BLaER1 (cell line): Measurements from ENCODE around the gene GALNT18.

Source experiments
- H3K27ac ChIP-seq: shearing (Covaris generic); formaldehyde crosslinking; 2 replicates; pipeline ENCODE4 v1.8.1; 2022
- H3K27me3 ChIP-seq: shearing (Covaris generic); formaldehyde crosslinking; 2 replicates; pipeline ENCODE4 v1.8.1; 2022
- H3K36me3 ChIP-seq: shearing (Covaris generic); formaldehyde crosslinking; 2 replicates; pipeline ENCODE4 v1.8.1; 2022
- H3K4me1 ChIP-seq: shearing (Covaris generic); formaldehyde crosslinking; 2 replicates; pipeline ENCODE4 v1.8.1; 2022
- H3K4me2 ChIP-seq: shearing (Covaris generic); formaldehyde crosslinking; 2 replicates; pipeline ENCODE4 v1.8.1; 2022
- H3K4me3 ChIP-seq: shearing (Covaris generic); formaldehyde crosslinking; 2 replicates; pipeline ENCODE4 v1.8.1; 2022
- H3K9ac ChIP-seq: shearing (Covaris generic); formaldehyde crosslinking; 2 replicates; pipeline ENCODE4 v1.8.1; 2022
- H3K9me3 ChIP-seq: shearing (Covaris generic); formaldehyde crosslinking; 2 replicates; pipeline ENCODE4 v1.8.1; 2022
- H4K20me1 ChIP-seq: shearing (Covaris generic); formaldehyde crosslinking; 2 replicates; pipeline ENCODE4 v1.8.1; 2022
- Cebpa-rat ChIP-seq: shearing (Covaris generic); IDR thresholded peaks from 2 replicates; pipeline ENCODE4 v1.8.1; 2022

GALNT18 gene

DNA sequence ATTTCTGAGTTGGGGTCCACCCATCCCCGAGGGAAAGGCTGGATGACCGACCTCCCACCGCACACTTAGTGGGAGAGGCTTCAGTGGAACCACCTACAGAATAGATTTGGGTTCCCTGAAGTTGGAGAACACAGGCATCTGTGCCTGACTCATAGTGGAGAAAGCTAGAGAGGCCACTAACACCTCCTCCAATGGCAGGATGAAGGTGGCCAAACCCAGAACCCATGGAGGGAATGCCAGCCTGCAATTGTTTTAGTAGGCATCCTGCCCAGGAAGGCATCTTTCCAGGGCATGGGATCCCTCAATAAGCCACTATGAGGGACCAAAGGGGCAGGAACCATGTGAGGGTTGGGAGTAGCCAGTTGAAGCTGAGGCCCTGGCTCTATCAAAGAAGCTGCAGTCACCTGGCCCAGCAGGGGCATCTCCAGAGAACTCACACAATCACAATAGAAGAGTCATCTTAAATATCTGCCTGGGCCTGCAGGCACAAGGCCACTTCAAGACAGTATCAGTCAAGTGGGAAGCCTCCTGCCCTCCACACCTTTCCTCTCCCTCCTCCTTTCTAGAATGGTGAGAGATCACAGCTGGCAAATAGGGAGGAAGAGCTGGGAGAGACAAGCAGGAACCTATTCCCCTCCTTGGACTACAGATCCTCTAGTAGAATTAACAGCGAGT, 144.7 kb downstream of the GALNT18 start:
- TF ChIP-seq Cebpa-rat: no peak

DNA sequence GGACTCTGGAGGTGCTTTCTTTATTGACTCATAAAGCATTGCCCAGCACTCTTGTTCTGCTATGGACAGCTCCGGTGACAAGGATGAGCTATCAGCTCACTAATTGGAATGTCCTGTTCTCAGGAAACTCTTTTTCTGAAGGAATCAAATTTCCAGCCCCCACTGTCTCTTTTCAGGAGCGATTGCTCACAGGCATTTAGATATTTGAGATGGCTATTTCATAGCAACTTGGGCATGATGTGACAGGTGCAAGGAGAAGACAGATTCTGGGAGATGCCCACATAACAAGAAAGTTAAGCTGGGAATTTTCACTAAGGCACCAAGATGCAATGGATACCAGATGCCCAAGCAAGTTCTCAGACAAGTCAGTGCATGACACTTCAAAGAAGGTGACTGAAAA, 145.3 kb downstream of the GALNT18 start:
- Histone ChIP-seq H4K20me1 (no peaks in the 10 kb centered on the region), H3K36me3 (no peaks in the 10 kb centered on the region), H3K27ac (no peak overlapping the region), H3K9me3 (no peaks in the 10 kb centered on the region), H3K27me3 (no peaks in the 10 kb centered on the region), H3K4me2 (no peak overlapping the region), H3K9ac (no peak overlapping the region), H3K4me3 (no peak overlapping the region), H3K4me1 (peaks cover 14% of the 10 kb centered on the region)
- TF ChIP-seq Cebpa-rat: no peak

More for the DNA sequence above, 144.7 kb downstream of the GALNT18 start:
- H3K9me3 ChIP-seq: no peaks in the 10 kb centered on the region
- no peaks in the 10 kb centered on the region for H4K20me1 ChIP-seq
- no peaks in the 10 kb centered on the region for H3K27me3 ChIP-seq
- H3K4me3 ChIP-seq: no peak overlapping the region
- no peak overlapping the region for H3K27ac ChIP-seq
- peaks cover 14% of the 10 kb centered on the region for H3K4me1 ChIP-seq
- no peak overlapping the region for H3K9ac ChIP-seq
- H3K36me3 ChIP-seq: no peaks in the 10 kb centered on the region
- peak overlapping the region; percentile 56 for H3K4me2 ChIP-seq

DNA sequence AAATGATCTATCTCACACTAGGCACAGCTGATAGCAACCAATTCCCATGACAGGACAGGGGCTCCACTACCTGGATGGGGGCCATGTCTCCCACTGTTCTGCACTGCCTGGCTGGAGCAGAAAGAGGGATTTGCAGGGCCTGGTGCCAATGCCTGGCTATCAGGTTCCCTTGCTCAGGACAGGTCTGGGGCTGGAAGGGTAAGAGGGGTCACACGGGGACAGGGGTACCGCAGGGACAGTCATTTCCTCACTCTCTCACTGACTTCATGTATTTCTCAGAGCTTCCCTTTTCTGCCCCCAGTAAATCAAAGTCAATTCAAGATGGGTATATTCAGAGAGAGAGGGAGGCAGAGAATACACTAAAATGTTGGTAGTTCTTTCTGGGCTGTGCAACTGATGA, 149.7 kb downstream of the GALNT18 start:
- Histone ChIP-seq H4K20me1 (no peaks in the 10 kb centered on the region), H3K9me3 (no peaks in the 10 kb centered on the region), H3K4me3 (no peak overlapping the region), H3K36me3 (no peaks in the 10 kb centered on the region), H3K27ac (no peak overlapping the region), H3K4me2 (no peak overlapping the region), H3K4me1 (peaks cover 2% of the 10 kb centered on the region), H3K9ac (no peak overlapping the region), H3K27me3 (no peaks in the 10 kb centered on the region)
- no peak for TF ChIP-seq Cebpa-rat

DNA sequence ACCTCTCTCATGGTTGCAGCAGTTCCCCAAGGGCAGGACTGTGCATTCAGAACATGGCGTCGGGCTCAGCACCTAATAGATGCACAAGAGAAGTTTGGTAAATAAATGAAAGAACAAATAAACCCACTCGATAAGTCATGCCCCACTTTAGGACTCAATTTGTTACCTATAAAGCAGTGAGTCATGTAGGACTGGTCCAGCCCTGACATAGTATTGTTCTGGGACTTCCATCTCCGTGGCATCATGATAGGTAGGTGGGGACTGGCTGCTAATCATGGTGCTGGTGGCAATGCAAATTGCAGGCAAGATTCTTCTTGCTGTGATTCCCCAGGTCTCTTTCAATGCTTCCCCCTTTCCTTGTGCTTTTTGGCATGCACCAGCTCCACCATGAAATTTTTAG, 150.6 kb downstream of the GALNT18 start:
- Histone ChIP-seq H3K4me3 (no peak overlapping the region), H3K9me3 (no peaks in the 10 kb centered on the region), H4K20me1 (no peaks in the 10 kb centered on the region), H3K27ac (no peak overlapping the region), H3K4me1 (no peaks in the 10 kb centered on the region), H3K27me3 (no peaks in the 10 kb centered on the region), H3K4me2 (no peak overlapping the region), H3K9ac (no peak overlapping the region), H3K36me3 (no peaks in the 10 kb centered on the region)
- no peak for TF ChIP-seq Cebpa-rat

DNA sequence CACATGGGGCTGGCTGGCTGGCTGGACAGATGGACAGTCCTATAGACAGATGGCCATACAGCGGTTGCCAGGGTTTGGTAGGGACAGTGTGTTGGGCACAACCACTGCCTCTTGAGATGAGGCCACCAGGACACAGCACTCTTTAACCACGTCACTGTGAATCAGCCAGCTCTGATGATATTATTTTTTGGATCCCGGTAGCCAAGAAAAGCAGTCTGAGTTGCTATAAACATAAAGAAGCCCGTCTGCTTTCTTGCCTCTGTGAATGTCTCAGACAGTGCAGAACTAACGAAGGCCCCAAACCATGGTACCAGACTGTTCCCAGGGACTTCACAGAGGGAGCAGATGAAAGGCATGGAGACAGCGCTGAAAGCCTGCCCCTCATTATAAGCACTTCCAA, 152.9 kb downstream of the GALNT18 start:
- no peaks in the 10 kb centered on the region for H3K36me3 ChIP-seq
- no peak overlapping the region for H3K4me3 ChIP-seq
- no peaks in the 10 kb centered on the region for H3K9me3 ChIP-seq
- H4K20me1 ChIP-seq: peaks cover 5% of the 10 kb centered on the region; the same call in 1 of the 2 replicates
- H3K27ac ChIP-seq: no peak overlapping the region
- no peaks in the 10 kb centered on the region; the same call in 1 of the 2 replicates for H3K27me3 ChIP-seq
- no peak overlapping the region for H3K9ac ChIP-seq
- no peak for TF ChIP-seq Cebpa-rat
- peaks cover 5% of the 10 kb centered on the region for H3K4me1 ChIP-seq
- H3K4me2 ChIP-seq: no peak overlapping the region

DNA sequence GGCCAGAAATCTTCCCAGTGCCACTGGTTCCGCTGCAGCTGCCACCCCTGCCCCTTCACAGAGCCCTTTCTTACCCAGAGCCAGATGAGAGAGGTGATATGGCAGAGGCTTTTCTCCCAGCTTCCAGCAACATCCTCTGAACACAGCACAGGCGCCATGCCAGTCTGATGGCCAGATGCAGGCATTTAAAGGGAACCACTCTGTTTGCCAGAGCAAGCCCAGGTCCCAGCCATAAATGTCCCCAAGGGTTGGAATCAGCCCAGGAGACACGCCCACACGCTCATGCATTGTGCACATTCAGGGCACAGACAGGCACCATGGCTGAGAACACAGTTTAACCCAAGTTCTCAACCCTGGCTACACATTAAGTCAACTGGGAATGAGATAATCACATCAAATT, 154.5 kb downstream of the GALNT18 start:
- H3K4me1 ChIP-seq: peaks cover 16% of the 10 kb centered on the region
- H3K9me3 ChIP-seq: no peaks in the 10 kb centered on the region
- no peaks in the 10 kb centered on the region for H3K36me3 ChIP-seq
- H3K4me2 ChIP-seq: no peak overlapping the region
- TF ChIP-seq Cebpa-rat: no peak
- peaks cover 11% of the 10 kb centered on the region; the same call in 1 of the 2 replicates for H4K20me1 ChIP-seq
- H3K9ac ChIP-seq: no peak overlapping the region
- no peaks in the 10 kb centered on the region; the same call in 1 of the 2 replicates for H3K27me3 ChIP-seq
- H3K4me3 ChIP-seq: no peak overlapping the region
- no peak overlapping the region for H3K27ac ChIP-seq

DNA sequence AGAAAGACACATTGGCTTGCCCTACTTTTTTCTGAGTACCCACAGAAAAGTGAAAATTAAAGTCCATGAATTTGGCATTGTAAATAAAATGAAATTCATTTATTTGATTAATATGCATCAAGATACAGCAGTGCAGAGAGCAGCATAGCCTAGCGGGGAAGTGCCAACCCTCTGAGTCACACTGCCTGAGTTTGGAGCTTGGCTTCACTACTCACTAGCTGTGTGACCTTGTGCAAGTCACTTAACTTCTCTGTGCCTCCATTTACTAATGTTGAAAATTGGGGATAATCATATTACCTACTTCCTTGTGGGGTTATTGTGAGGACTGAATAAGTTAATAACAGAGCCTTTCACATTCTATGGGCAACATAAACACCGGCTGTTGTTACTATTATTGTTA, 157.2 kb downstream of the GALNT18 start:
- Histone ChIP-seq H3K36me3 (no peaks in the 10 kb centered on the region), H4K20me1 (peaks cover 11% of the 10 kb centered on the region; the same call in 1 of the 2 replicates), H3K4me1 (peaks cover 16% of the 10 kb centered on the region), H3K9ac (no peak overlapping the region), H3K27me3 (no peaks in the 10 kb centered on the region; the same call in 1 of the 2 replicates), H3K27ac (no peak overlapping the region), H3K9me3 (no peaks in the 10 kb centered on the region), H3K4me3 (no peak overlapping the region), H3K4me2 (no peak overlapping the region; the same call in 1 of the 2 replicates)
- TF ChIP-seq Cebpa-rat: no peak

DNA sequence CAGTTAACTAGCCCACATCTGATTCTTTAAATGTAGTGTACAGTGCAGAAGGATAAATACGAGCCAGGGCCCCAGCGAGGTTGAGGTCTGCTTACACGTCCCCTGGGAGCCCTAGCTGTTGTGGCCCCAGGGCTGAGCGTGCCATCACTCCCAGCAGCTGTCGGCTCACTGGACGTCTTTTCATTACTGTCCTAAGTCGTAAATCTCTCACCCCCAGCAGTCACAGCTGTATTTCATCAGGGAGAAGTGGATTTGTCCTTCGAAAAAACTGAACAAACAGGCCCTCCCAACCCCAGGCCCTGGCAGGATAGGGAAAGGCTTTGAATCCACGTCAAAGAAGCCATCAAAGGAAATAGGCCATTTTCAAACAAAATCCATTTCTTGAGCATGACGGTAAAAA, 158.4 kb downstream of the GALNT18 start:
- no peaks in the 10 kb centered on the region for H3K36me3 ChIP-seq
- H3K9ac ChIP-seq: no peak overlapping the region
- H4K20me1 ChIP-seq: peaks cover 11% of the 10 kb centered on the region; the same call in 1 of the 2 replicates
- no peak overlapping the region for H3K27ac ChIP-seq
- peak overlapping the region; percentile 17 for H3K4me2 ChIP-seq
- no peak overlapping the region for H3K4me3 ChIP-seq
- TF ChIP-seq Cebpa-rat: no peak
- peaks cover 16% of the 10 kb centered on the region for H3K4me1 ChIP-seq
- H3K9me3 ChIP-seq: no peaks in the 10 kb centered on the region
- no peaks in the 10 kb centered on the region; the same call in 1 of the 2 replicates for H3K27me3 ChIP-seq

DNA sequence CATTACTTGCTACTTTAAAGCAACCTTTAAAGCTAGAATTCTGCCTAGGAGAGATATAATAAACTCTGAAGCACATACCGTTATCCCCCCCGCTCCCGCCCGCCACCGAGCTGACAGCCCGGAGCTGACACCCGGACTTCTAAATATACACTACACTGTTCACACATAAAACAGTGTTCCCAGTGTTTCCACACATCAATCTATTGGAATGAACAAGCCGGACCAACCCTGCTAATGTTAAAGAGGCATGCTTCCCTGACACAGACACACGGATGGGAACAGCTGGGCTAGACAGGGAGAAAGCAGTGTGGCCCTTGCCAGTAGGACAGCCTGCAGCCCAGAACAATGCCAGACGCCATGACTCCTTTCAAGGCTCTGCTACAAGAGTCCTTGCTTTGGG, 160.3 kb downstream of the GALNT18 start:
- Histone ChIP-seq H3K4me1 (peaks cover 16% of the 10 kb centered on the region), H4K20me1 (peaks cover 11% of the 10 kb centered on the region; the same call in 1 of the 2 replicates), H3K4me3 (no peak overlapping the region), H3K36me3 (no peaks in the 10 kb centered on the region), H3K4me2 (no peak overlapping the region), H3K27ac (no peak overlapping the region), H3K9me3 (no peaks in the 10 kb centered on the region), H3K9ac (no peak overlapping the region), H3K27me3 (no peaks in the 10 kb centered on the region; the same call in 1 of the 2 replicates)
- no peak for TF ChIP-seq Cebpa-rat

DNA sequence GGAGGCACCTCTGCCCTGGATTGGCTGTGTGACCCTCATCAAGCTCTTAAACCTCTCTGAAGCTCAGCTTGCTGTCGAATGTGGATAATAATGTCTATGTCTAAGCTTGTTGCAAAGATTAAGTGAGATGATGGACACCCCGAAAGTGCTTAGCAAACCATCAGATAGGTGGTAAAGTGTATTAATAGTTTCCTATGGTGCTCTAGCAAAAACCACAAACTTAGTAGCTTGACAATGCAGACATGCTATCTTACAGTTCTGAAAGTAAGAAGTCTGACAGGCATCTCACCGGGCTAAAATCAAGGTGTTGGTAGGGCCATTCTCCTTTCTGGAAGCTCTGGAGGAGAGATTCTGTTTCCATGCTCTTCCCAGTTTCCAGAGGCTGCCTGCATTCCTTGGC, 162.2 kb downstream of the GALNT18 start:
- Histone ChIP-seq H3K9ac (no peak overlapping the region), H3K4me3 (no peak overlapping the region), H3K27ac (no peak overlapping the region), H3K4me2 (no peak overlapping the region), H3K36me3 (no peaks in the 10 kb centered on the region), H3K27me3 (no peaks in the 10 kb centered on the region), H3K4me1 (peaks cover 16% of the 10 kb centered on the region), H3K9me3 (no peaks in the 10 kb centered on the region), H4K20me1 (peaks cover 11% of the 10 kb centered on the region; the same call in 1 of the 2 replicates)
- TF ChIP-seq Cebpa-rat: no peak
